Fibroblast of the conjunctiva (primary cell): ENCODE measurements around the gene SNCB.
"Not testable (repeated sequence)": the region's sequence is repeated elsewhere in the genome, so short reads cannot be mapped to it uniquely, and the experiment has no call there.

ENCODE experiments used
- DNase-seq: peaks from one replicate; pipeline ENCODE4 v3.0.0-alpha.2; 2010; ENCODE audit warnings: low read depth

Gene SNCB

DNA sequence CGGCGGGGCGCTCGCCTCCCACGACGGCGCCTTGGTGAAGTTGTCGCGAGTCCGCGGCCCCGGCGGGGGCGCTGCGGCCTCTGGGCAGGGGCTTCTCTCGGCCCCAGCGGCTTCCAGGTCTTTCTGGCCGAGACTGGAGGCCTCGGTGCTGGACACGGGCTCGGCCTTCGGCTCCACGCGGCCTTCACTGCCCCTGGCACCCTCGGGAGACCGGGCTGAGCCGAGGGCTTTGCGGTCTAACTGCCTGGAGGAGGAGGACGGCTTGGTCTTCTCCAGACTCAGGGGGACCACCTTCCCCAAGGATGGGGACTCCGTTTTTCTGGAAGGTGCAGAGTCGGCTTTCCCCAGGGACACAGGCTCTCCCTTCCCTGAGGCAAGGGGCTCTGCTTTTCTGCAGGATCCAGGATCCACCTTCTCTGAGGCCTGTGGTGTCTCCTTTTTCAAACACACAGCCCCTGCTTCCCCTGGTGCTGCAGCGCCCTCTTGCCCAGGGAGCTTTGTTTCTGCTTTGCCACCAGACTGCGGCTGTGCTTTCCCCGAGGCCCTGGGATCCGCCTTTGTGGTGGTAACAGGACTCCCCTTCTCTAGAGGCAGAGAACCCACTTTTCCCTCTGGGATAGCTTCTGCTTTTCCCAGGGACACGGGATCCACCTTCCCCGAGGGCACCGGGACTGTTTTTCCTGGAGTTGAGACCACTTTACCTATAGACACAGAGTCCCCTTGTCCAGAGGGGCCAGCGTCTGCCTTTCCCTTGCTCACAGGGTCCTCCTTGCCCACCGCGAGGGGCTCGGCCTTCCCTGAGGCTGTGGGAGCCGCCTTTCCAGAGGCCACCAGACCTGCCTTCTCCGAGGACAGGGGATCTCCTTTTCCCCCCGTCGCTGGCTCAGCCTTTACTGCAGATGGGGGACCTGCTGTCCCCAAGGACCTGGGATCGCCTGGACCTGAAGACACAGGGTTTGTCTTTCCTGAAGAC, 32.6 kb downstream of the SNCB start:
- DNase-seq: no peak

- DNase-seq: no peak
Observed at GRCh38 chr5:176596689-176597416, 33.5 kb downstream of the SNCB start.

- no peak for DNase-seq
Observed at GRCh38 chr5:176596069-176596644, 34.2 kb downstream of the SNCB start.

DNA sequence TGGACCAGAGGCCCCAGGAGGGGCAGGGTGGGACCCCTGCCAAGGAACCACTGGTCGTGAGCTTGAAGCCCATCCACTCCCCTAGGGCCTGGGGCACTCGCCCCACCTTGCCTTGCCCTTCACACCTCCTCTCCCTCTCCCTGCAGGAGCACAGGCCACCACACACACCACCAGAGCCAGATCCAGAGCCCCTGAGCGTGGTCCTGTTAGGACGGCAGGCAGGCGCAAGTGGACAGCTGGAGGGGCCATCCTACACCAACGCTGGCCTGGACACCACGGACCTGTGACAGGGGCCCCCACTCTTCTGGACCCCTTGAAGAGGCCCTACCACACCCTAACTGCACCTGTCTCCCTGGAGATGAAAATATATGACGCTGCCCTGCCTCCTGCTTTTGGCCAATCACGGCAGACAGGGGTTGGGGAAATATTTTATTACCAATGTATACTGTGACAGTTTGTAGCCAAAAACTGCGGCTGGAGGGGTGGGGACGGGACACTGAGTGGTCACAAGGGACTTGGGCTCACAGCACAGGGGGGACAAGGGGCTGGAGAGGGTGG, 34.9 kb downstream of the SNCB start:
- DNase-seq: no peak

DNA sequence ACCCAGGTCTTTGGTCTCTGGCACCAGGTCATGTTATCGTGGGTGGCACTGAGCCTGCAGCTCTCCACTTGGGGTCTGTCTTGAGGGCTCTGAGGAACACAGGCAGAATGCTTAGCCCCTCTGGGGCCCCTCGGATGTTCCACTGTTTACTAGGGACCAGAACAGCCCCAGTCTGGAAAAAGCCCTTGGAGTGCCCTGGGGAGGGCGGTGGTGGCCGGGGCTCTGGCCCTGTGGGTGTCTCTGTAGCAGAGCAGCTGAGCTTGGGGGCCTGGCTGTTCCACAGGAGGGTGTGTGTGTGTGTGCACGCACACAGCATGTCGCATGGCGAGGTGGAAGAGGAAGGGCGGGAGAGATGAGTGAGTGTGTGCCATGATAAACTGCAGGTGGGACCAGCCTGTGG, 35.8 kb downstream of the SNCB start:
- no peak for DNase-seq

DNA sequence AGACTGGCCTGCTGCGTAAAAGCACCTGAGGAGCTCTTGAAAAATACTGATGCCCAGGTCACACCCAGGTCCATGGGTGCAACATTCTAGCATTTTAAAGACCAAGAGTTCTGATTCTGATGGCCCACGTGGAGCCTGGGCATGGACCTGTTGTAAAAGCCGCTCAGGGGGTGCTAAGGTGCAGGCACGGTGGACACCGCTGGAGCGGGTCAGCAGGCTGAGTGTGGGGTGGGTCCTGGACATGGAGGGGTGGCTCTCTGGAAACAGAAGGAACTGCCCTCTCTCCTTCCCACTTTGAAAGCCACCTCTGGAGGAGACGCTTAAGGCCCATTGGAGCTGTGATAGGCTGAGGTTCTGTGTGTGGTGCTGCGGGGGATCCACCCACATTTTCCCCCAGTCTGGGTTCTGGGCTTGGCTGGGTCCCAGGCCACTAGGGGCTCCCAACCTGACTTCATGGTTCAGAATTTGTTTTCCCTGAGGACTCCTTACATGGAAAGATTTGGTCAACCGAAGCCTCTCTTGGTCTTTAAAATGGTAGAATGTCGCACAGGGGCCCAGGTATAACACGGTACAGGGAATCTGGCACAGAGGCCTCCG, 37.0 kb downstream of the SNCB start:
- DNase-seq: no peak

DNA sequence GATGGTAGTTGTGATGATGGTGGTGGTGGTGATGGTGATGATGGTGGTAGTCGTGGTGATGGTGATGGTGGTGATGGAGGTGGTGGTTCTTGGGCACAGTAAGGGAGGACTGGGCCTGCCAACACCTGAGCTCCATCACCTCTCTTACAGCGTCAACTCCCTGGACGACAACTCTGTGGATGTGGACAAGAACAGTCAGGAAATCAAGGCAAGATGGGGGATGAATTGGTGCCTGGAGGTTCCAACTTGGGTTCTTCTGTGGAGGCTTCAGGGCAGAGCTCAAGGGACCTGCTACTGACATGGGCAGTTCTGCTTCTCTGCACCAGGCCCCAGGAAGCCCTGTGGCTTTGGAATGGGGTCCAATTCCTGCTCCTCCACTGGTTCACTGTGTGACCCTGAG, 37.8 kb downstream of the SNCB start:
- no peak for DNase-seq

DNA sequence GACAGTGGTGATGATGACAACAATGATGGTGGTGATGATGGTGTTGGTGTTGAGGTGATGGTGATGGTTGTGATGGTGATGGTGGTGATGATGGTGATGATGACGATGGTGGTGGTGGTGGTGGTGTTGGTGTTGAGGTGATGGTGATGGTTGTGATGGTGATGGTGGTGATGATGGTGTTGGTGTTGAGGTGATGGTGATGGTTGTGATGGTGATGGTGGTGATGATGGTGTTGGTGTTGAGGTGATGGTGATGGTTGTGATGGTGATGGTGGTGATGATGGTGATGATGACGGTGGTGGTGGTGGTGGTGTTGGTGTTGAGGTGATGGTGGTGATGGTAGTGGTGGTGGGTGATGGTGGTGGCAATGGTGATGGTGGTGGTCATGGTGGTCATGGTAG, 38.7 kb downstream of the SNCB start:
- not testable (repeated sequence) for DNase-seq

GRCh38 chr5:176590035-176590717, 40.2 kb downstream of the SNCB start:
- no peak for DNase-seq

DNA sequence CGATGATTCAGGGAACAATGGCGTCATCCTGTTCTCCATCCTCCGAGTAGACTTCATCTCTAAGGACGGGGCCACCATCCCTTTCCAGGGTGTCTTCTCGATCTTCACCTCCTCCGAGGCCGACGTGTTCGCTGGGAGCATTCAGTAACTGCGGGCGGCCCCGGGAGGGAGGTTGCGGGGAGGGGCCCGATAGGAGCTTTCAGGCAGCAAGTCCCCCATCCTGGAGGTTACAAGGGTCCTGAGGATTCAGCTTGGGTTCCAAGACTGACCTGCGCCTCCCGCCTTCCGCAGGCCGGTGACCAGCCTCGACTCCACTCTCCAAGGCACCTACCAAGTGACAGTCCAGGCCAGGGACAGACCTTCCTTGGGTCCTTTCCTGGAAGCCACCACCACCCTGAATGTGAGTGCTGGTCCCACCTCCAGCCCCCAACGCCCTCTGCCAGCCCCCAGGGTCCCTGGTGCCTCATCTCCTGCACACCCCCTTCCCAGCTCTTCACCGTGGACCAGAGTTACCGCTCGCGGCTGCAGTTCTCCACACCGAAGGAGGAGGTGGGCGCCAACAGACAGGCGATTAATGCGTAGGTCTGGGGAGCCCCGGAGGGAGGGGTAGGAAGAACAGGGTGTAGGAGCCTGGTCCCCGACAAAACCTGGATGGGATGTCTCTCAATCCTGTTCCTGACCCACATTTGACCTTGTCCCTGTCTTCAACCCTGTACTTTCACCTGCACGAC, 41.1 kb downstream of the SNCB start:
- DNase-seq: no peak

GRCh38 chr5:176588297-176588696, 42.0 kb downstream of the SNCB start:
- DNase-seq: no peak

DNA sequence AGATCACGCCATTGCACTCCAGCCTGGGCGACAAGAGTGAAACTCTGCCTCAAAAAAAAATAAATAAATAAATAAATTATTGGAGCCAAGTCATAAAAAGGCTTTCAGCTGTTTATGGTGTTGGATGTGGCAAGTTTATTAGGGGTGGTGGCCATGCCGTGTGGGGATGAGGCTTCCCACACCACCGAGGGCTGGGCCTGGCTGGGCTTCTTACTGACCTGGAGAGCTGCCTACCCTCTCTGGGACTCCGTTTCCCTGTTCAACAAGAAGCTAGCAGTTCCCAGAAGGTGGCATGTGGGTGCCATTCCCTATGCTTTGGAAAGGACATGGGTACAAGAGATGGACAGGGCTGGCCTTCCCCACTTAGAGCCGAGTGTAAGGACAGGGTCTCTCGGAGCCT, 42.9 kb downstream of the SNCB start:
- no peak for DNase-seq

DNA sequence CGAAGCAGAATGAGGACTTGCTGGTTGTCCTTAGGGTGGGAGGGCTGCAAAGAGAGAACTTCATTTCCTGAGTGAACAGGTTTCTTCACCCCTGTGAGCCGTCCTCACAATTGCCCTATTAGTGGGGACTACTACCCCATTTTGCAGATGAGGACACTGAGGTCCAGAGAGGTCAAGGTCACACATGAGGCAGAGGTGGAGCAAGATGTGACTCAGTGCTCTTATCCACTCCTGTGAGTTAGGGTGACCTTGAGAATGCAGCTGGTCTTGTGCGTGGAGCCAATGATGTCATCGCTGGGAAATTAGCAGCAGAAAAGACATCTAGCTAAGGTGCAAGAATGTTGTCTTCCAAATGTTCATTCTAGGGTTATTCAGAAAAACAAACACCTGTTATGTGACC, 47.3 kb downstream of the SNCB start:
- no peak for DNase-seq

DNA sequence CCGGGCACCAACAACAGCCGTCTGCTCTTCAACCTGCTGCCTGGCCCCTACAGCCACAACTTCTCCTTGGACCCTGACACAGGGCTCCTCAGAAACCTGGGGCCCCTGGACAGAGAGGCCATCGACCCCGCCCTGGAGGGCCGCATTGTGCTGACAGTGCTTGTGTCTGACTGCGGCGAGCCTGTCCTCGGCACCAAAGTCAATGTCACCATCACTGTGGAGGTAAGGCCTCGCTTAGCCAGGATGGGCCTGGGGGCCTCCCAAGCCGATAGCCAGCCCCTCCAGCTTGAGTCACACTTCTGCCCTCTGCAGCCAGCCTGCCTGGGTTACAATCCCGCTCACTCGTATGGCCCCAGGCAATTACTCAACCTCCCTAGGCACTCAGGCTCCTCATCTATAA, 49.0 kb downstream of the SNCB start:
- no peak for DNase-seq

DNA sequence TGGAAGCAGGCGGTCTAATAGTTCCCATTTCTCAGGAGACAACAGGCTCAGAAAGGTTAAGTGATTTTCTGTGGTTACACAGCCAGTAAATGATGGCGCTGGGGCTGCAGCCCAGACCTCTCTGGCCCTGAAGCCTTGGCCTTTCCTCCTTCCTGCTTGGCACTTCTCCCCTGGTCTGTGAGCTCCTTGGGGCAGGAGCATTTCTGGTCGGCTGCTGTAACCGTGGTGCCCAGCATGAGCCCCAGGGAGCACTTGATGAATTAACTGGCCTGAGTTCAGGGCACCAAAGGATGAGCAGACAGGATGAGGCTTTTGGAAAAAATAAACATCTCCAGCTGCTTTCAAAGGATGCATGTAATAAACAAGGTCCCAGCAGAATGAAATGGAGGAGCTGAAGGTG, 51.0 kb downstream of the SNCB start:
- no peak for DNase-seq

DNA sequence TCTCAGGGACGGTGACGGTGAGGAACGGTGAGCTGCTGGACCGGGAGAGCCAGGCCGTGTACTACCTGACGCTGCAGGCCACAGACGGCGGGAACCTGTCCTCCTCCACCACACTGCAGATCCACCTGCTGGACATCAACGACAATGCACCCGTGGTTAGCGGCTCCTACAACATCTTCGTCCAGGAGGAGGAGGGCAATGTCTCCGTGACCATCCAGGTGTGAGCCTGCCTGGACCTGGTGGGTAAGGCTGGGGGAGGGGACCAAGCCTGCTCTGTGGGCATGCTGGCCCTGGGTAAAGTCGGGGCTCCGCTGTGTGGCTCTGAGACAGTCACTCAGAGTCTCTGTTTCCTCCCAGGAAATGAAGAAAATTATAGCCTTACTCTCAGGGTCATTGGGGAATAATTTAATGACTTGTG, 51.9 kb downstream of the SNCB start:
- no peak for DNase-seq

- DNase-seq: no peak
Observed at GRCh38 chr5:176577312-176578176, 52.8 kb downstream of the SNCB start.

GRCh38 chr5:176575488-176576422, 54.6 kb downstream of the SNCB start:
- no peak for DNase-seq

DNA sequence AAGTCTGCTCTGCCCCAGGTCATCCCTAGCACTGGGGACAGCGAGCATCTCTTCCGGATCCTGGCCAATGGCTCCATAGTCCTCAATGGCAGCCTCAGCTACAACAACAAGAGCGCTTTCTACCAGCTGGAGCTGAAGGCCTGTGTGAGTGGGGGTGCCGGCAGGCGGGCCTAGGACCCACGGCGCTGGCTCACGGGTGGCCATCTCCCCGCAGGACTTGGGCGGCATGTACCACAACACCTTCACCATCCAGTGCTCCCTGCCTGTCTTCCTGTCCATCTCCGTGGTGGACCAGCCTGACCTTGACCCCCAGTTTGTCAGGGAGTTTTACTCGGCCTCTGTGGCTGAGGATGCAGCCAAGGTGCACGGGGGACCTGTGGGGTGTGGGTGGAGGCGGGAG, 55.3 kb downstream of the SNCB start:
- no peak for DNase-seq
